Stimulated activated CD8-positive, alpha-beta memory T cell treated with anti-CD3 and anti-CD28 coated beads, Interleukin-7, amount 100 ng/mL, for 1 hour (primary cell): ENCODE data around the gene TBXAS1.

Experiments
- DNase-seq, 2 donors: peaks; one replicate each; pipeline ENCODE4 v3.0.0-alpha.2; 2020; ENCODE audit warnings: low read depth in 2 of 2

Gene TBXAS1

GRCh38 chr7:139976838-139977656, 148.0 kb downstream of the TBXAS1 start:
- DNase-seq, result no peak

GRCh38 chr7:139981511-139981895, 152.4 kb downstream of the TBXAS1 start:
- no peak for DNase-seq

- no peak for DNase-seq
These were observed 154.2 kb downstream of the TBXAS1 start for GRCh38 chr7:139982927-139983920.

- no peak for DNase-seq
These were observed 155.8 kb downstream of the TBXAS1 start for GRCh38 chr7:139984642-139985539.

- DNase-seq, result no peak
These were observed 156.7 kb downstream of the TBXAS1 start for GRCh38 chr7:139985811-139986210.

GRCh38 chr7:139987691-139988516, 158.8 kb downstream of the TBXAS1 start:
- DNase-seq, result no peak

- DNase-seq, result no peak
These were observed 160.5 kb downstream of the TBXAS1 start for GRCh38 chr7:139989366-139990141.

GRCh38 chr7:139990142-139990535, 161.1 kb downstream of the TBXAS1 start:
- DNase-seq, result no peak

GRCh38 chr7:139990571-139991268, 161.7 kb downstream of the TBXAS1 start:
- DNase-seq, result no peak

- DNase-seq, result no peak
These were observed 162.2 kb downstream of the TBXAS1 start for GRCh38 chr7:139991269-139991666.

- DNase-seq, result no peak
These were observed 162.8 kb downstream of the TBXAS1 start for GRCh38 chr7:139991911-139992310.

- no peak for DNase-seq
These were observed 163.4 kb downstream of the TBXAS1 start for GRCh38 chr7:139992353-139993044.

- no peak for DNase-seq
These were observed 164.1 kb downstream of the TBXAS1 start for GRCh38 chr7:139993169-139993568.

GRCh38 chr7:139993592-139993991, 164.5 kb downstream of the TBXAS1 start:
- DNase-seq, result no peak

GRCh38 chr7:139994356-139994755, 165.3 kb downstream of the TBXAS1 start:
- no peak for DNase-seq

- no peak for DNase-seq
These were observed 166.2 kb downstream of the TBXAS1 start for GRCh38 chr7:139995017-139995915.

- DNase-seq, result no peak
These were observed 169.5 kb downstream of the TBXAS1 start for GRCh38 chr7:139998572-139998971.

- no peak for DNase-seq
These were observed 170.5 kb downstream of the TBXAS1 start for GRCh38 chr7:139999516-139999915.
